GM21528 (cell line): Measurements from ENCODE around the gene FARP2.
"Not testable (repeated sequence)": the region's sequence is repeated elsewhere in the genome, so short reads cannot be mapped to it uniquely, and the experiment has no call there.

ENCODE experiments used
- ATAC-seq: cut with Tn5 transposase; IDR thresholded peaks from one replicate; pipeline ENCODE4 v1.9.1; 2021; ENCODE audit warnings: mild to moderate bottlenecking, moderate library complexity; ENCODE audit not compliant: unreplicated experiment, low FRiP score

FARP2 gene

GRCh38 chr2:241500016-241500415, 143.9 kb downstream of the FARP2 start:
- no peak for ATAC-seq

GRCh38 chr2:241500431-241500975, 144.4 kb downstream of the FARP2 start:
- no peak for ATAC-seq

- no peak for ATAC-seq
These were observed 145.0 kb downstream of the FARP2 start for GRCh38 chr2:241501099-241501541.

- ATAC-seq, result no peak
These were observed 145.5 kb downstream of the FARP2 start for GRCh38 chr2:241501551-241501950.

- ATAC-seq, result no peak
These were observed 146.2 kb downstream of the FARP2 start for GRCh38 chr2:241502281-241502680.

- no peak for ATAC-seq
These were observed 147.8 kb downstream of the FARP2 start for GRCh38 chr2:241503776-241504392.

GRCh38 chr2:241505086-241505780, 149.1 kb downstream of the FARP2 start:
- no peak for ATAC-seq

- ATAC-seq, result no peak
These were observed 149.7 kb downstream of the FARP2 start for GRCh38 chr2:241505781-241506201.

GRCh38 chr2:241506317-241506716, 150.2 kb downstream of the FARP2 start:
- ATAC-seq, result not testable (repeated sequence)

GRCh38 chr2:241506793-241507429, 150.8 kb downstream of the FARP2 start:
- ATAC-seq, result no peak

- peak; percentile 26 for ATAC-seq
These were observed 151.6 kb downstream of the FARP2 start for GRCh38 chr2:241507430-241508239.

GRCh38 chr2:241508240-241509154, 152.4 kb downstream of the FARP2 start, which contains the start of gene STK25:
STK25 (minus strand) TSS chr2:241508584; CDS start chr2:241508035, 549 bp downstream.
- ATAC-seq, result peak; percentile 87

GRCh38 chr2:241509155-241509784, 153.2 kb downstream of the FARP2 start:
- ATAC-seq, result no peak

GRCh38 chr2:241511091-241511741, 155.1 kb downstream of the FARP2 start:
- ATAC-seq, result no peak

- ATAC-seq, result no peak
These were observed 158.5 kb downstream of the FARP2 start for GRCh38 chr2:241514553-241514952.

GRCh38 chr2:241514986-241515737, 159.1 kb downstream of the FARP2 start:
- ATAC-seq, result no peak

GRCh38 chr2:241516520-241516965, 160.5 kb downstream of the FARP2 start:
- ATAC-seq, result no peak

GRCh38 chr2:241517297-241517696, 161.2 kb downstream of the FARP2 start:
- ATAC-seq, result no peak
